Smooth muscle cell of the brain vasculature (primary cell): ENCODE results near the gene DSE.

ENCODE experiments used
- DNase-seq: peaks from one replicate; pipeline ENCODE4 v3.0.0-alpha.2; 2012; ENCODE audit warnings: low read depth, low spot score

DSE gene

GRCh38 chr6:116476002-116476678, 105.4 kb downstream of the DSE start:
- DNase-seq, result no peak

- DNase-seq, result no peak
Observed at GRCh38 chr6:116482780-116483179, 112.0 kb downstream of the DSE start.

- no peak for DNase-seq
Observed at GRCh38 chr6:116483616-116484015, 112.9 kb downstream of the DSE start.

GRCh38 chr6:116485559-116486184, 114.9 kb downstream of the DSE start:
- DNase-seq, result no peak

- DNase-seq, result no peak
Observed at GRCh38 chr6:116491610-116492330, 121.0 kb downstream of the DSE start.

- no peak for DNase-seq
Observed at GRCh38 chr6:116492331-116493067, 121.8 kb downstream of the DSE start.
